IMR-90 (cell line): ENCODE data around the gene RHBDD1. TPM values are rescaled to one million over a fixed set of nuclear protein-coding genes. Genes with fewer than 3 reads are reported as not detected.

Source experiments
- ATAC-seq: fragments of 200-7000 bp; cut with Tn5 transposase; 2 replicates; pipeline ENCODE4 v1.9.1; 2020; ENCODE audit warnings: low read depth, mild to moderate bottlenecking, moderate library complexity
- BruUV-seq: library from RNA; stranded (reverse); fragments of 400-500 nt; replicated peaks from 2 replicates; lab custom pipeline; 2021; lab: Mats Ljungman, UMichigan
- CTCF ChIA-PET: fragments of 300-600 bp; formaldehyde crosslinking; extraction: SDS; loops from one replicate; lab custom pipeline; 2021; ENCODE audit warnings: antibody characterized with exemption; lab: Yijun Ruan, JAX
- POLR2A ChIA-PET: fragments of 300-600 bp; sonication (Branson Sonifier 250); formaldehyde crosslinking; loops from one replicate; lab custom pipeline; 2022; ENCODE audit warnings: antibody characterized with exemption; ENCODE audit not compliant: unreplicated experiment; lab: Charles Lee
- DNase-seq: peaks from one replicate; pipeline ENCODE4 v3.0.0; 2013
- H2AFZ ChIP-seq: replicated peaks from 2 replicates; pipeline ENCODE3; 2013; ENCODE audit warnings: low read length, mild to moderate bottlenecking; ENCODE audit not compliant: poor library complexity
- H2AK5ac ChIP-seq: 2 replicates; pipeline ENCODE4 v1.6.1; 2013; ENCODE audit warnings: low read depth, low read length, inconsistent platforms
- H2AK9ac ChIP-seq: replicated peaks from 2 replicates; pipeline ENCODE3; 2013; ENCODE audit warnings: mild to moderate bottlenecking, low read depth, low read length, moderate library complexity; ENCODE audit not compliant: poor library complexity
- H2BK120ac ChIP-seq: 2 replicates; pipeline ENCODE4 v1.6.1; 2013; ENCODE audit warnings: low read depth, low read length, inconsistent platforms
- H2BK15ac ChIP-seq: 3 replicates; pipeline ENCODE4 v1.6.1; 2013; ENCODE audit warnings: low read depth, low read length, inconsistent platforms
- H2BK20ac ChIP-seq: 2 replicates; pipeline ENCODE4 v1.6.1; 2013; ENCODE audit warnings: low read depth, mild to moderate bottlenecking, inconsistent platforms, low read length, moderate library complexity
- H2BK5ac ChIP-seq: 2 replicates; pipeline ENCODE4 v1.6.1; 2013; ENCODE audit warnings: mild to moderate bottlenecking, low read depth, low read length, inconsistent platforms; ENCODE audit not compliant: poor library complexity, severe bottlenecking
- H3K14ac ChIP-seq: replicated peaks from 2 replicates; pipeline ENCODE4 v1.6.1; 2013; ENCODE audit warnings: low read depth, low read length, inconsistent platforms
- H3K18ac ChIP-seq: 2 replicates; pipeline ENCODE4 v1.6.1; 2013; ENCODE audit warnings: low read depth, low read length, control low read depth
- H3K23ac ChIP-seq: 2 replicates; pipeline ENCODE4 v1.6.1; 2013; ENCODE audit warnings: low read depth, low read length, inconsistent platforms
- H3K27ac ChIP-seq: 2 replicates; pipeline ENCODE4 v1.5.1; 2013; ENCODE audit warnings: mild to moderate bottlenecking, control low read depth, low read length; ENCODE audit not compliant: insufficient read depth
- H3K27me3 ChIP-seq: 2 replicates; pipeline ENCODE4 v1.6.1; 2013; ENCODE audit warnings: low read length; ENCODE audit not compliant: control insufficient read depth, insufficient read depth
- H3K36me3 ChIP-seq: 2 replicates; pipeline ENCODE4 v1.6.1; 2013; ENCODE audit warnings: low read length, mixed read lengths; ENCODE audit not compliant: control insufficient read depth, insufficient read depth
- H3K4ac ChIP-seq: 2 replicates; pipeline ENCODE4 v1.6.1; 2013; ENCODE audit warnings: low read depth, low read length, inconsistent platforms
- H3K4me1 ChIP-seq: 2 replicates; pipeline ENCODE4 v1.6.1; 2013; ENCODE audit warnings: low read length, mixed read lengths; ENCODE audit not compliant: control insufficient read depth, insufficient read depth
- H3K4me2 ChIP-seq: 2 replicates; pipeline ENCODE4 v1.6.1; 2013; ENCODE audit warnings: low read depth, mild to moderate bottlenecking, control low read depth, low read length, moderate library complexity
- H3K4me3 ChIP-seq: 2 replicates; pipeline ENCODE4 v1.5.1; 2013; ENCODE audit warnings: low read depth, mild to moderate bottlenecking, control low read depth, low read length, moderate library complexity; ENCODE audit not compliant: insufficient read depth
- H3K56ac ChIP-seq: 2 replicates; pipeline ENCODE4 v1.6.1; 2013; ENCODE audit warnings: low read length, inconsistent platforms; ENCODE audit not compliant: insufficient read depth; ENCODE audit errors: extremely low read depth
- H3K79me1 ChIP-seq, 2 experiments: 2 replicates each; pipeline ENCODE4 v1.6.1; 2013; ENCODE audit warnings: low read length in 2 of 2, inconsistent platforms in 1 of 2, low read depth in 1 of 2
- H3K9ac ChIP-seq: 2 replicates; pipeline ENCODE4 v1.6.1; 2013; ENCODE audit warnings: low read depth, low read length, control low read depth
- H3K9me1 ChIP-seq: 2 replicates; pipeline ENCODE4 v1.6.1; 2013; ENCODE audit warnings: low read length, inconsistent platforms; ENCODE audit not compliant: insufficient read depth
- H3K9me3 ChIP-seq: 2 replicates; pipeline ENCODE4 v1.6.1; 2013; ENCODE audit warnings: low read length; ENCODE audit not compliant: control insufficient read depth, insufficient read depth
- H4K20me1 ChIP-seq: 2 replicates; pipeline ENCODE4 v1.6.1; 2013; ENCODE audit warnings: low read length, inconsistent platforms; ENCODE audit not compliant: insufficient read depth
- H4K5ac ChIP-seq: 2 replicates; pipeline ENCODE4 v1.6.1; 2013; ENCODE audit warnings: mild to moderate bottlenecking, low read depth, low read length, control low read depth
- H4K8ac ChIP-seq, 2 experiments: 2 replicates each; pipeline ENCODE4 v1.6.1; 2013; ENCODE audit warnings: low read depth in 2 of 2, low read length in 2 of 2, control low read depth in 1 of 2, inconsistent platforms in 1 of 2
- H4K91ac ChIP-seq: 2 replicates; pipeline ENCODE4 v1.6.1; 2013; ENCODE audit warnings: low read depth, low read length, inconsistent platforms; ENCODE audit not compliant: insufficient read depth
- BHLHE40 ChIP-seq: fragments of 150-350 bp; IDR thresholded peaks from 2 replicates; pipeline ENCODE4 v1.6.1; 2016; ENCODE audit warnings: mild to moderate bottlenecking, low read depth, low read length
- CEBPB ChIP-seq: IDR thresholded peaks from 2 replicates; pipeline ENCODE4 v1.6.1; 2012; ENCODE audit warnings: low read depth, low read length, improper control_type of control experiment
- CHD1 ChIP-seq: IDR thresholded peaks from 2 replicates; pipeline ENCODE4 v1.6.1; 2012; ENCODE audit warnings: low read depth, low read length, improper control_type of control experiment
- FOS ChIP-seq: fragments of 150-350 bp; IDR thresholded peaks from 2 replicates; pipeline ENCODE4 v1.6.1; 2016; ENCODE audit warnings: low read depth, low read length
- MAFK ChIP-seq: IDR thresholded peaks from 2 replicates; pipeline ENCODE4 v1.6.1; 2012; ENCODE audit warnings: low read depth, low read length, improper control_type of control experiment
- MAZ ChIP-seq: IDR thresholded peaks from 2 replicates; pipeline ENCODE4 v1.6.1; 2012; ENCODE audit warnings: low read depth, mild to moderate bottlenecking, low read length, improper control_type of control experiment, moderate library complexity, borderline replicate concordance
- MXI1 ChIP-seq: IDR thresholded peaks from 2 replicates; pipeline ENCODE4 v1.6.1; 2012; ENCODE audit warnings: low read depth, mild to moderate bottlenecking, low read length, moderate library complexity, borderline replicate concordance
- NFE2L2 ChIP-seq: fragments of 150-350 bp; IDR thresholded peaks from 2 replicates; pipeline ENCODE4 v1.6.1; 2016; ENCODE audit warnings: low read depth, mild to moderate bottlenecking, low read length
- POLR2A ChIP-seq: IDR thresholded peaks from 2 replicates; pipeline ENCODE4 v1.6.1; 2012; ENCODE audit warnings: mild to moderate bottlenecking, low read depth, low read length
- RAD21 ChIP-seq: IDR thresholded peaks from 2 replicates; pipeline ENCODE4 v1.6.1; 2012; ENCODE audit warnings: low read length, improper control_type of control experiment
- RCOR1 ChIP-seq: IDR thresholded peaks from 2 replicates; pipeline ENCODE4 v1.6.1; 2012; ENCODE audit warnings: mild to moderate bottlenecking, low read length, improper control_type of control experiment; ENCODE audit not compliant: insufficient replicate concordance
- RFX5 ChIP-seq: IDR thresholded peaks from 2 replicates; pipeline ENCODE4 v1.8.0; 2012; ENCODE audit warnings: low read depth, mild to moderate bottlenecking, low read length, moderate library complexity
- SMC3 ChIP-seq: fragments of 150-350 bp; IDR thresholded peaks from 2 replicates; pipeline ENCODE4 v1.6.1; 2016; ENCODE audit warnings: low read depth, mild to moderate bottlenecking, antibody characterized with exemption, low read length, moderate library complexity
- WGBS, 2 experiments: methylation state at CpG; one replicate each; pipeline versions ENCODE4 v1.1.5 to v1.1.7; 2013; ENCODE audit warnings: missing lambda C conversion rate in 2 of 2; ENCODE audit not compliant: insufficient read length in 1 of 2; ENCODE audit errors: extremely low coverage in 2 of 2; 5-methylcytosine and 5-hydroxymethylcytosine counted together
- dilution Hi-C: fragments of 300-500 bp; cut with HindIII; formaldehyde crosslinking; loops from one replicate; pipeline ENCODE4 v1.14.3; 2018; ENCODE audit warnings: low sequenced_read_pairs; ENCODE audit not compliant: unreplicated experiment
- in situ Hi-C: fragments of 300-500 bp; cut with MboI; formaldehyde crosslinking; loops from 3 replicates; pipeline ENCODE4 v1.14.3; 2019; ENCODE audit warnings: low sequenced_read_pairs, inconsistent platforms, mixed read lengths
- intact Hi-C: fragments of 100-400 bp; cut with micrococcal nuclease; formaldehyde crosslinking; loops from 2 replicates; pipeline ENCODE4 v1.10.0; 2022
- polyA plus RNA-seq, 3 experiments: library from polyadenylated mRNA; depleted of rRNA; stranded (reverse); fragments of >200 nt; gene quantifications; 2 replicates each; pipeline ENCODE4 v1.2.3, GENCODE V29; 2012; ENCODE audit warnings: low replicate concordance in 1 of 3
- total RNA-seq: library from RNA; depleted of rRNA; stranded (reverse); fragments of >200 nt; gene quantifications from 2 replicates; pipeline ENCODE4 v1.2.3, GENCODE V29; 2012
- TF ChIP-seq, protein P1 (sequence below): conservative IDR thresholded peaks from 2 replicates; pipeline ENCODE4 v1.5.1; 2012; ENCODE audit warnings: mild to moderate bottlenecking, low read depth, low read length, improper control_type of control experiment
- TF ChIP-seq, protein P2 (sequence below): fragments of 150-350 bp; IDR thresholded peaks from 2 replicates; pipeline ENCODE4 v1.6.1; 2016; ENCODE audit warnings: low read depth, mild to moderate bottlenecking, low read length, moderate library complexity, borderline replicate concordance
- TF ChIP-seq, protein P3 (sequence below): fragments of 150-350 bp; IDR thresholded peaks from 2 replicates; pipeline ENCODE4 v1.6.1; 2017; ENCODE audit warnings: mild to moderate bottlenecking, antibody characterized with exemption, low read length, low read depth

Gene RHBDD1
- total and polyA plus RNA-seq, 2 of the 4 experiments (the other 2 are of a cell fraction) = 9.7 to 14.0 TPM

DNA sequence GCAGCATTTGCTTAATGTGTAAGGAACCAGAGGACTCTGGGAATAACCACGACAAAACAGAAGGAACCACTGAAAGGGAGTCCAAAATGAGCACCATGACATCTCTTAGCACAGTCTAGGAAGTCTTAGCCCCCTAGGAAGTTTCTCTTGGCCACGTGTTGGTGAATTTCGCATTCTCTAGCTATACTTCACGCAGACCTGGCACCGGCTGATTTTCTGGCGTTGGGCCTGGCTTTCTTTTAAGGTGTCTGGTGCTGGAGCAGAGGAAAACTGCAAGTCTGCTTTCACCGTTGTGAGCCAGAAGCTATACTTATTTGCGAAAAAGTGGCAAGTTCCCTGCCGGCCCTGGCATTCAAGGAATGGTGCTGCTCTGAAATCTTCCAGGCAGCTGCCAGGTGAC is 171.3 kb downstream of the RHBDD1 start:
- ChIA-PET CTCF (no interaction called here), POLR2A (no interaction called here)
- H4K8ac ChIP-seq = no peak overlapping the region
- dilution Hi-C loops (no loop called here), in situ Hi-C loops (no loop called here), intact Hi-C loops (no loop called here)
- no peak overlapping the region for H3K23ac ChIP-seq
- no peak overlapping the region for H3K56ac ChIP-seq
- H2BK5ac ChIP-seq = no peak overlapping the region
- no peak overlapping the region for H2BK15ac ChIP-seq
- DNase-seq (no peak), ATAC-seq (no peak)
- no peak overlapping the region for H4K91ac ChIP-seq
- H3K9me3 ChIP-seq = peaks cover 1% of the 10 kb centered on the region; the same call in 1 of the 2 replicates
- H3K4me2 ChIP-seq = no peak overlapping the region
- H4K5ac ChIP-seq = no peak overlapping the region
- H3K4me1 ChIP-seq = no peaks in the 10 kb centered on the region
- H3K18ac ChIP-seq = no peak overlapping the region
- no peak overlapping the region for H3K4ac ChIP-seq
- H3K79me1 ChIP-seq = no peaks in the 10 kb centered on the region
- TF ChIP-seq FOS (no peak), RFX5 (no peak), MAZ (no peak), POLR2A (no peak), BHLHE40 (no peak), SMC3 (no peak), MAFK (no peak), RAD21 (no peak), RCOR1 (no peak), CHD1 (no peak), NFE2L2 (no peak), CEBPB (no peak), MXI1 (no peak)
- TF ChIP-seq, protein P1, sequence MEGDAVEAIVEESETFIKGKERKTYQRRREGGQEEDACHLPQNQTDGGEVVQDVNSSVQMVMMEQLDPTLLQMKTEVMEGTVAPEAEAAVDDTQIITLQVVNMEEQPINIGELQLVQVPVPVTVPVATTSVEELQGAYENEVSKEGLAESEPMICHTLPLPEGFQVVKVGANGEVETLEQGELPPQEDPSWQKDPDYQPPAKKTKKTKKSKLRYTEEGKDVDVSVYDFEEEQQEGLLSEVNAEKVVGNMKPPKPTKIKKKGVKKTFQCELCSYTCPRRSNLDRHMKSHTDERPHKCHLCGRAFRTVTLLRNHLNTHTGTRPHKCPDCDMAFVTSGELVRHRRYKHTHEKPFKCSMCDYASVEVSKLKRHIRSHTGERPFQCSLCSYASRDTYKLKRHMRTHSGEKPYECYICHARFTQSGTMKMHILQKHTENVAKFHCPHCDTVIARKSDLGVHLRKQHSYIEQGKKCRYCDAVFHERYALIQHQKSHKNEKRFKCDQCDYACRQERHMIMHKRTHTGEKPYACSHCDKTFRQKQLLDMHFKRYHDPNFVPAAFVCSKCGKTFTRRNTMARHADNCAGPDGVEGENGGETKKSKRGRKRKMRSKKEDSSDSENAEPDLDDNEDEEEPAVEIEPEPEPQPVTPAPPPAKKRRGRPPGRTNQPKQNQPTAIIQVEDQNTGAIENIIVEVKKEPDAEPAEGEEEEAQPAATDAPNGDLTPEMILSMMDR = no peak
- TF ChIP-seq, protein P2, sequence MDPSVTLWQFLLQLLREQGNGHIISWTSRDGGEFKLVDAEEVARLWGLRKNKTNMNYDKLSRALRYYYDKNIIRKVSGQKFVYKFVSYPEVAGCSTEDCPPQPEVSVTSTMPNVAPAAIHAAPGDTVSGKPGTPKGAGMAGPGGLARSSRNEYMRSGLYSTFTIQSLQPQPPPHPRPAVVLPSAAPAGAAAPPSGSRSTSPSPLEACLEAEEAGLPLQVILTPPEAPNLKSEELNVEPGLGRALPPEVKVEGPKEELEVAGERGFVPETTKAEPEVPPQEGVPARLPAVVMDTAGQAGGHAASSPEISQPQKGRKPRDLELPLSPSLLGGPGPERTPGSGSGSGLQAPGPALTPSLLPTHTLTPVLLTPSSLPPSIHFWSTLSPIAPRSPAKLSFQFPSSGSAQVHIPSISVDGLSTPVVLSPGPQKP = no peak
- TF ChIP-seq, protein P3, sequence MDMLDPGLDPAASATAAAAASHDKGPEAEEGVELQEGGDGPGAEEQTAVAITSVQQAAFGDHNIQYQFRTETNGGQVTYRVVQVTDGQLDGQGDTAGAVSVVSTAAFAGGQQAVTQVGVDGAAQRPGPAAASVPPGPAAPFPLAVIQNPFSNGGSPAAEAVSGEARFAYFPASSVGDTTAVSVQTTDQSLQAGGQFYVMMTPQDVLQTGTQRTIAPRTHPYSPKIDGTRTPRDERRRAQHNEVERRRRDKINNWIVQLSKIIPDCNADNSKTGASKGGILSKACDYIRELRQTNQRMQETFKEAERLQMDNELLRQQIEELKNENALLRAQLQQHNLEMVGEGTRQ = no peak
- H2BK120ac ChIP-seq = no peak overlapping the region
- no peak overlapping the region for H3K4me3 ChIP-seq
- no peaks in the 10 kb centered on the region for H3K27me3 ChIP-seq
- 65% methylated on average over 5 of the region's 9 CpGs; no CpG with 5 or more reads in 1 of the 2 experiments for WGBS, 2 experiments
- H2AK9ac ChIP-seq = no peak overlapping the region
- no peaks in the 10 kb centered on the region for H4K20me1 ChIP-seq
- H3K9me1 ChIP-seq = no peaks in the 10 kb centered on the region
- H3K36me3 ChIP-seq = no peaks in the 10 kb centered on the region
- H2AK5ac ChIP-seq = no peak overlapping the region
- no peak overlapping the region for H3K9ac ChIP-seq
- H3K27ac ChIP-seq = no peak overlapping the region
- no peak overlapping the region for H2AFZ ChIP-seq
- H3K14ac ChIP-seq = no peak overlapping the region
- no TSS peak for BruUV-seq
- H2BK20ac ChIP-seq = no peak overlapping the region
